Caco-2 (cell line): ENCODE data around the gene IL19. TPM values are rescaled to one million over a fixed set of nuclear protein-coding genes. Genes with fewer than 3 reads are reported as not detected.
"Not testable (repeated sequence)": the region's sequence is repeated elsewhere in the genome, so short reads cannot be mapped to it uniquely, and the experiment has no call there.

ENCODE experiments used
- BruUV-seq: library from RNA; stranded (reverse); fragments of 400-500 nt; replicated peaks from 2 replicates; lab custom pipeline; 2021; lab: Mats Ljungman, UMichigan
- CTCF ChIA-PET: fragments of 300-600 bp; sonication (Branson Sonifier 250); formaldehyde crosslinking; loops from one replicate; lab custom pipeline; 2022; ENCODE audit warnings: antibody characterized with exemption; lab: Charles Lee
- POLR2A ChIA-PET: fragments of 300-600 bp; sonication (Branson Sonifier 250); formaldehyde crosslinking; loops from one replicate; lab custom pipeline; 2022; ENCODE audit warnings: antibody characterized with exemption; lab: Charles Lee
- DNase-seq, 2 experiments: peaks; one replicate each; pipeline versions ENCODE4 v3.0.0 to v3.0.0-alpha.2; 2020 to 2022
- H3K27me3 ChIP-seq: replicated peaks from 2 replicates; pipeline ENCODE4 v1.6.0; 2011; ENCODE audit warnings: low read length; ENCODE audit not compliant: control insufficient read depth, insufficient read depth
- H3K36me3 ChIP-seq: 2 replicates; pipeline ENCODE4 v1.5.1; 2011; ENCODE audit warnings: low read length; ENCODE audit not compliant: control insufficient read depth, insufficient read depth
- H3K4me1 ChIP-seq: fragments of 250-450 bp; sonication (Bioruptor Pico); 2 replicates; pipeline ENCODE4 v1.5.1; 2020; ENCODE audit warnings: mild to moderate bottlenecking
- H3K4me3 ChIP-seq: 2 replicates; pipeline ENCODE4 v1.5.1; 2011; ENCODE audit warnings: low read depth, mild to moderate bottlenecking, control low read depth, low read length
- H3K9me3 ChIP-seq: fragments of 250-450 bp; sonication (Bioruptor Pico); 2 replicates; pipeline ENCODE4 v1.5.1; 2020; ENCODE audit warnings: mild to moderate bottlenecking, moderate library complexity
- H3K27ac Mint-ChIP-seq: one replicate; pipeline ENCODE4 v1.8.0; 2022; ENCODE audit warnings: mixed read lengths; ENCODE audit not compliant: unreplicated experiment
- H3K27me3 Mint-ChIP-seq: one replicate; pipeline ENCODE4 v1.8.0; 2022; ENCODE audit warnings: mixed read lengths; ENCODE audit not compliant: insufficient read depth, unreplicated experiment
- H3K36me3 Mint-ChIP-seq: one replicate; pipeline ENCODE4 v1.8.0; 2022; ENCODE audit warnings: mild to moderate bottlenecking, mixed read lengths; ENCODE audit not compliant: insufficient read depth, unreplicated experiment
- H3K4me1 Mint-ChIP-seq: one replicate; pipeline ENCODE4 v1.8.0; 2022; ENCODE audit warnings: low read depth, mixed read lengths; ENCODE audit not compliant: unreplicated experiment
- H3K4me3 Mint-ChIP-seq: one replicate; pipeline ENCODE4 v1.8.0; 2022; ENCODE audit warnings: mild to moderate bottlenecking, moderate library complexity, mixed read lengths; ENCODE audit not compliant: unreplicated experiment
- H3K9me3 Mint-ChIP-seq: one replicate; pipeline ENCODE4 v1.8.0; 2022; ENCODE audit warnings: mixed read lengths; ENCODE audit not compliant: unreplicated experiment
- intact Hi-C: fragments of 100-400 bp; cut with micrococcal nuclease; formaldehyde crosslinking; loops from one replicate; pipeline ENCODE4 v1.10.0; 2022; ENCODE audit not compliant: unreplicated experiment
- total RNA-seq: library from RNA; stranded (reverse); gene quantifications from 2 replicates; pipeline ENCODE4 v1.2.3, GENCODE V29; 2022
- TF ChIP-seq, protein P1 (sequence below), 2 experiments: fragments of 200-600 bp in 1 of 2; IDR thresholded peaks; 1 replicate in 1 of 2; 2 replicates in 1 of 2; pipeline versions ENCODE4 v1.5.1 to v1.8.0; 2011 to 2022; ENCODE audit warnings: antibody characterized with exemption in 1 of 2, control low read depth in 1 of 2, inconsistent platforms in 1 of 2, low read depth in 1 of 2, low read length in 1 of 2, mild to moderate bottlenecking in 1 of 2, moderate library complexity in 1 of 2; ENCODE audit not compliant: insufficient read depth in 1 of 2, severe bottlenecking in 1 of 2, unreplicated experiment in 1 of 2

Gene IL19
- total RNA-seq, 1 experiment from 2014 or later: not detected

DNA sequence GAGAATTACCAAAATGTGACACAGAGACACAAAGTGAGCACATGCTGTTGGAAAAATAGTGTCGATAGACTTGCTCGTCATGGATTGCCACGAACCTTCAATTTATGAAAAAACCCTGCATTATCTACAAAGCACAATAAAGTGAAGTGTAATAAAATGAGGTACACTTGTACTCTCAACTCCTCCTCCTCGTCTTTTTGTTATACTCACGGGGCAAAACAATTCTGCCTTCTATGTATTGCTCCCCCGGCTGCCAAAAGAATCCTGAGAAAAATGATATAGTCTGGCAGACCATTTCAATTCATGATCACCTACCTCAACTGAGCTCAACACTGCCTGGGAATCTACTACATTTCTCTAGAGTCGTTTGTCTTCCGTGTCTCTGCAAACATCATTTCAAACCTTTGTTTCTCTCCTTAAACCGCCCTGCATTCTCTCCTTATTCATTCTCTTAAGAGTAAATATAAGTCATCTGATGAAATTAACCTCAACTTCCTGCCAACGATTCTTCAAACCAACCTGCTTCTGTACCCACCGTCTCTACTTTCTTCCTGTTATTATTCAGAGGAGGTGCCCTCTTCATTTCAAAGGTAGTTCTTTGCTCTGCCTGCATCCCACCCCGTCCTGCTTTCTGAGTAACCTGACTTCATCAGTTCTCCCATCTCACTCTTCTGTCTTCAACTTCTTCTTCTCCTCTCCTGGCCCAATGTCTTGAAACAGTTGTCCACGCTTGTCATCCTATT is 12.9 kb upstream of the IL19 start:
- Mint-ChIP-seq H3K4me3 (no peak overlapping the region), H3K27ac (no peak overlapping the region), H3K36me3 (no peaks in the 10 kb centered on the region), H3K27me3 (peaks cover 1% of the 10 kb centered on the region), H3K4me1 (no peaks in the 10 kb centered on the region), H3K9me3 (peaks cover 2% of the 10 kb centered on the region)
- BruUV-seq: no TSS peak
- H3K36me3 ChIP-seq: no peaks in the 10 kb centered on the region
- intact Hi-C loops: no loop called here
- H3K4me3 ChIP-seq: no peak overlapping the region
- ChIA-PET POLR2A (no interaction called here), CTCF (no interaction called here)
- TF ChIP-seq, protein P1, sequence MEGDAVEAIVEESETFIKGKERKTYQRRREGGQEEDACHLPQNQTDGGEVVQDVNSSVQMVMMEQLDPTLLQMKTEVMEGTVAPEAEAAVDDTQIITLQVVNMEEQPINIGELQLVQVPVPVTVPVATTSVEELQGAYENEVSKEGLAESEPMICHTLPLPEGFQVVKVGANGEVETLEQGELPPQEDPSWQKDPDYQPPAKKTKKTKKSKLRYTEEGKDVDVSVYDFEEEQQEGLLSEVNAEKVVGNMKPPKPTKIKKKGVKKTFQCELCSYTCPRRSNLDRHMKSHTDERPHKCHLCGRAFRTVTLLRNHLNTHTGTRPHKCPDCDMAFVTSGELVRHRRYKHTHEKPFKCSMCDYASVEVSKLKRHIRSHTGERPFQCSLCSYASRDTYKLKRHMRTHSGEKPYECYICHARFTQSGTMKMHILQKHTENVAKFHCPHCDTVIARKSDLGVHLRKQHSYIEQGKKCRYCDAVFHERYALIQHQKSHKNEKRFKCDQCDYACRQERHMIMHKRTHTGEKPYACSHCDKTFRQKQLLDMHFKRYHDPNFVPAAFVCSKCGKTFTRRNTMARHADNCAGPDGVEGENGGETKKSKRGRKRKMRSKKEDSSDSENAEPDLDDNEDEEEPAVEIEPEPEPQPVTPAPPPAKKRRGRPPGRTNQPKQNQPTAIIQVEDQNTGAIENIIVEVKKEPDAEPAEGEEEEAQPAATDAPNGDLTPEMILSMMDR (IDR thresholded peaks at IDR 0.05; ENCODE audit: insufficient read depth in 1 of 2, low read depth in 1 of 2, low read length in 1 of 2, severe bottlenecking in 1 of 2, unreplicated experiment in 1 of 2): no peak
- H3K4me1 ChIP-seq: no peaks in the 10 kb centered on the region
- H3K27me3 ChIP-seq: no peaks in the 10 kb centered on the region
- DNase-seq: no peak
- no peaks in the 10 kb centered on the region for H3K9me3 ChIP-seq

DNA sequence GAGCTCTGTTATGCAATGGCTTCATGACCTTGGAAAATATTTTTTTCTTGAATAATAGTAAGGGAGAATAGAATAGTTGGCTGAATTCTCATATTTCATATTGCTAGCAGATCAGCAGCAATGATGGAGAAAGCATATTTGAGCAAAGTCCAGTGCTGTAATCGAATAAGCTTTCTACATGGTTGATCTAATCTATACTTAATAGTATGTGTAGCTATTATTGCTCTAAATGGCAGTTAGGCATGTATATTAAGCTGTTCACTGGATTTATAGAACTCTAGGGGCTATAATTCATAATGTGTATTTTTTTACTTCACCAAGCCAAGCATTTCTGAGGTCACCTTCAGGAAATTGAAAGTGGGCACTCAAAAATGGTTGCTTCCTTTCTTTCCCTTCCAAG is 10.0 kb upstream of the IL19 start:
- Histone ChIP-seq H3K4me3 (no peak overlapping the region), H3K36me3 (no peaks in the 10 kb centered on the region), H3K4me1 (peaks cover 5% of the 10 kb centered on the region), H3K27me3 (no peaks in the 10 kb centered on the region), H3K9me3 (no peaks in the 10 kb centered on the region)
- Mint-ChIP-seq H3K4me3 (no peak overlapping the region), H3K27ac (no peak overlapping the region), H3K27me3 (no peaks in the 10 kb centered on the region), H3K9me3 (peaks cover 9% of the 10 kb centered on the region), H3K4me1 (peaks cover under 1% of the 10 kb centered on the region), H3K36me3 (no peaks in the 10 kb centered on the region)
- TF ChIP-seq, protein P1 (IDR thresholded peaks at IDR 0.05; ENCODE audit: insufficient read depth in 1 of 2, low read depth in 1 of 2, low read length in 1 of 2, severe bottlenecking in 1 of 2, unreplicated experiment in 1 of 2): no peak
- CTCF ChIA-PET: interaction anchor here (0.8 to 1.7 kb wide), 2 partner anchors 21 to 152 kb away, joined by 3 to 8 read pairs; no protein-coding TSS in a partner anchor
- no TSS peak for BruUV-seq
- intact Hi-C loops: no loop called here
- POLR2A ChIA-PET: no interaction called here
- DNase-seq: no peak

DNA sequence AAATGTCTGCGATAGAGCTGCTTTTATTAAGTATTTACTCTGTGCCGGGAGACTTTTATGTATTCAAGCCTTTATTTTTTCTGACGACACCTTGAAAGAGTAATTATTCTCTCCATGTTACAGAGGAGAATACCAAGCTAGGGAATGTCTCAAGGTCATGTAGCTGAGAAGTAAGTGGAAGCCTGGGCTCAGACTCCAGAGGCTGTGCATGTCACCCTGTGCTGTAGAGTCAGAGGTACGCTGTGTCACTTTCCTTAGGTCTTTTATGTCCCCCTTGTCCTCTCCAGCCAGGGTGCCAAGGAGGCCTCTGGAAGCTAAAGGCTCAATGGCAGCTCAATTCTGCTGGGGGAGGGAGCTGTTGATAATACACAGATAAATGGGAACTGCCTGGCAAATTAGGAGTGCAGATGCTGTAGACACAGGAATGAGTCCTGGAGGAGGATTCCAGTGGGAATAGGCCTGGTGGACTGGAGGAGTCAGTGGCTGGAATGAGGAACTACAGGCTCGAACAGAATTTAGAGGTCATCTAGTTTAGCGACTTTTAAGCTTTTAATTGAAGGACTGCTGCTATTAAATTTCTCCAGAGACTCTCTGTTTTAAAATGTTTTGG is 9.3 kb upstream of the IL19 start:
- Mint-ChIP-seq H3K27ac (no peak overlapping the region), H3K4me1 (peaks cover 7% of the 10 kb centered on the region), H3K9me3 (peaks cover 9% of the 10 kb centered on the region), H3K4me3 (no peak overlapping the region), H3K36me3 (no peaks in the 10 kb centered on the region), H3K27me3 (no peaks in the 10 kb centered on the region)
- Histone ChIP-seq H3K4me1 (peaks cover 12% of the 10 kb centered on the region), H3K4me3 (no peak overlapping the region), H3K27me3 (no peaks in the 10 kb centered on the region), H3K9me3 (no peaks in the 10 kb centered on the region), H3K36me3 (no peaks in the 10 kb centered on the region)
- BruUV-seq: no TSS peak
- peak in 1 of 2 experiments; percentile 17 for DNase-seq
- ChIA-PET POLR2A (no interaction called here), CTCF (interaction anchor here (0.6 to 1.7 kb wide), 4 partner anchors 15 to 151 kb away, joined by 3 to 8 read pairs (median 3); no protein-coding TSS in a partner anchor)
- intact Hi-C loops: no loop called here
- TF ChIP-seq, protein P1 (IDR thresholded peaks at IDR 0.05; ENCODE audit: insufficient read depth in 1 of 2, low read depth in 1 of 2, low read length in 1 of 2, severe bottlenecking in 1 of 2, unreplicated experiment in 1 of 2): peak; percentile 30 to 33

DNA sequence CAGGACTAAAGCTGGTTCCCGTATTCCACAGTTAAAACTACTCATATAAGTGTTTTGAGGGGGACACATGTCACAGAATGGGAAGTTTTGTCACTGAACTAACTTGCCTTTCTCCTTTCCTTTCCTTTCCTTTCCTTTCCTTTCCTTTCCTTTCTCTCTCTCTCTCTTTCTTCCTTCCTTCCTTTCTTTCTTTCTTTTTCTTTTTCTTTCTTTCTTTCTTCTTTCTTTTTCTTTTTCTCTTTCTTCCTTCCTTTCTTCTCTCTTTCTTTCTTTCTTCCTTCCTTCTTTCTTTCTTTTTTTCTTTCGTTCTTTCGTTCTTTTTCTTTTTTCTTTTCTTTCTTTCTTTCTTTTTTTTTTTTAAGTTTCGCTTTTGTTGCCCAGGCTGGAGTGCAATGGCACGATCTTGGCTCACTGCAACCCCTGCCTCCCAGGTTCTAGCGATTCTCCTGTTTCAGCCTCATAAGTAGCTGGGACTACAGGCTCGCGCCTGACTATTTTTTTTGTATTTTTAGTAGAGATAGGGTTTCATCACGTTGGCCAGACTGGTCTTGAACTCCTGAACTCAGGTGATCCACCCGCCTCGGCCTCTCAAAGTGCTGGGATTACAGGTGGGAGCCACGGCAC is 7.7 kb upstream of the IL19 start:
- H3K27me3 ChIP-seq, DNase-seq, H3K27ac Mint-ChIP-seq, H3K4me3 ChIP-seq, H3K9me3 Mint-ChIP-seq, H3K9me3 ChIP-seq, H3K36me3 Mint-ChIP-seq, H3K4me3 Mint-ChIP-seq, CTCF ChIA-PET, intact Hi-C loops, POLR2A ChIA-PET, BruUV-seq, H3K27me3 Mint-ChIP-seq, H3K36me3 ChIP-seq: not testable (repeated sequence)
- peaks cover 21% of the 10 kb centered on the region for H3K4me1 ChIP-seq
- H3K4me1 Mint-ChIP-seq: peaks cover 14% of the 10 kb centered on the region
